Measurements from ENCODE around the gene CD52.

Gene CD52

DNA sequence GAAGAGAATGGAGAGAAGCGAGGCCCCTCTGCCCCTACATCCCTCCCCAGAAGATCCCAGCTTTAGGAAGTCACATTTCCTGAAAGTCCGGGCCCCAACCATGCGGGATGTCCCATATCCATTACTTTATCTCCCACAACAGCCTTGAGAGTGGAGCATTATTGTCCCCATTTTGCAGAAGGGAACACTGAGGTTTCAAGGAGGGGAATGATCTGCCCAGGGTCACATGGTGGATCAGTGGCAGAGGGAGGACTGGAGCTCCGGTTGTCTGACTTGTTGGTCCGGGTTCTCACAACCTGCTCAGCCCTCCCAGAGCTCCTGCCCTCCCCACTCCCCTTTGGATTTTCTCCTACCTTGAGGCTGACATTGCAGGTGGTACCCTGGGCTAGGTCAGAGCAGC lies 38.3 kb downstream of the CD52 start:
- Histone ChIP-seq H3K27ac (ENCODE audit: extremely low read depth, low read depth, low read length) (no peak overlapping the region), H3K9me3 (ENCODE audit: control insufficient read depth, insufficient read depth, low read depth, low read length) (no peaks in the 10 kb centered on the region), H3K4me3 (ENCODE audit: low read depth, low read length) (no peak overlapping the region), H3K4me1 (ENCODE audit: control insufficient read depth, insufficient read depth, low read length) (no peaks in the 10 kb centered on the region), H3K36me3 (ENCODE audit: control insufficient read depth in 2 of 2, insufficient read depth in 1 of 2, low read length in 2 of 2) (no peaks in the 10 kb centered on the region)
- TF ChIP-seq ZNF510 (tag by site-specific recombination; IDR thresholded peaks at IDR 0.05; ENCODE audit: insufficient replicate concordance), result no peak
- no peak for TF ChIP-seq ZNF530 (tag by site-specific recombination; IDR thresholded peaks at IDR 0.05; ENCODE audit: low read depth)
- no peak for TF ChIP-seq ZNF555 (tag by site-specific recombination; conservative IDR thresholded peaks at IDR 0.05)
- no peak for TF ChIP-seq ZNF629 (tag by site-specific recombination; IDR thresholded peaks at IDR 0.05)
- no peak for TF ChIP-seq ZNF596 (tag by site-specific recombination; IDR thresholded peaks at IDR 0.05)
- TF ChIP-seq, protein P1, sequence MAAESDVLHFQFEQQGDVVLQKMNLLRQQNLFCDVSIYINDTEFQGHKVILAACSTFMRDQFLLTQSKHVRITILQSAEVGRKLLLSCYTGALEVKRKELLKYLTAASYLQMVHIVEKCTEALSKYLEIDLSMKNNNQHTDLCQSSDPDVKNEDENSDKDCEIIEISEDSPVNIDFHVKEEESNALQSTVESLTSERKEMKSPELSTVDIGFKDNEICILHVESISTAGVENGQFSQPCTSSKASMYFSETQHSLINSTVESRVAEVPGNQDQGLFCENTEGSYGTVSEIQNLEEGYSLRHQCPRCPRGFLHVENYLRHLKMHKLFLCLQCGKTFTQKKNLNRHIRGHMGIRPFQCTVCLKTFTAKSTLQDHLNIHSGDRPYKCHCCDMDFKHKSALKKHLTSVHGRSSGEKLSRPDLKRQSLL (tag by site-specific recombination; IDR thresholded peaks at IDR 0.05), result no peak
- no peak for TF ChIP-seq ZNF426 (tag by site-specific recombination; IDR thresholded peaks at IDR 0.05)
- no peak for TF ChIP-seq ZNF37A (tag by site-specific recombination; IDR thresholded peaks at IDR 0.05)
- TF ChIP-seq ZNF670 (tag by site-specific recombination; IDR thresholded peaks at IDR 0.05; ENCODE audit: low read depth), result no peak
- TF ChIP-seq HOXC10 (CRISPR knock-in tag; IDR thresholded peaks at IDR 0.05), result no peak
- TF ChIP-seq ZNF433 (tag by site-specific recombination; IDR thresholded peaks at IDR 0.05; ENCODE audit: low read depth), result no peak
- no peak for TF ChIP-seq ZSCAN30 (tag by site-specific recombination; IDR thresholded peaks at IDR 0.05)
- TF ChIP-seq GLI2 (tag by site-specific recombination; IDR thresholded peaks at IDR 0.05; ENCODE audit: borderline replicate concordance, low read depth), result no peak
- TF ChIP-seq PRDM1 (tag by site-specific recombination; IDR thresholded peaks at IDR 0.05), result no peak
- CTCF ChIA-PET, result interaction anchor here (0.5 to 4.2 kb wide), 4 partner anchors 8 to 38 kb away, joined by 3 to 26 read pairs (median 4); no protein-coding TSS in a partner anchor
- POLR2A ChIA-PET, result no interaction called here

DNA sequence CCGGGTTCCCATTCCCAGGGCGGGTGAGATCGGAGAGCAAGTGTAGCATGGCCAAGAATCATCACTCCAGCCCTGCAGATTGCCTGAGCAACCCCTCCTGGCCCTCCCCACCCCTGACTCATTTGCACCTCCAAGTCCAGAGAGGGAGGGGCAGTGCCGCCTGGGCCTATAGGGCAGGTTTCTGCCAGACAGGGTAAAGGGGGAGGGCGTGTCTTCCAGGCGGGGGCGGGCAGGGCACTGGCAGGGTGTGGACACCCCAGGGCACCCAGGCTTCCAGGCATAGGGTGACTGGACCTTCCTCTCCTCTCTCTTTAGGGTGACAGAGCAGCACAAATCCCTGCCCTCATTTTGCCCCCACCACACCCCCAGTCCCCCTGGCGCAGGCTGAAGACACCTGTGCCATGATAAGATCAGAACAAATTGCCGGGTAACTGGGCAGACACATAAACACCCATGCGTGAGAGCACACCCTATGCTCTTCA lies 39.4 kb downstream of the CD52 start:
- no peak overlapping the region for H3K4me3 ChIP-seq (ENCODE audit: low read depth, low read length)
- ChIA-PET CTCF (interaction anchor here (0.7 kb wide), 1 partner anchor 14 kb away, joined by 4 read pairs; no protein-coding TSS in a partner anchor), POLR2A (no interaction called here)
- TF ChIP-seq KLF1 (tag by site-specific recombination; IDR thresholded peaks at IDR 0.05) (peak; percentile 57), ZNF510 (tag by site-specific recombination; IDR thresholded peaks at IDR 0.05; ENCODE audit: insufficient replicate concordance) (no peak), ZNF624 (tag by site-specific recombination; IDR thresholded peaks at IDR 0.05) (no peak)
- TF ChIP-seq, protein P2, sequence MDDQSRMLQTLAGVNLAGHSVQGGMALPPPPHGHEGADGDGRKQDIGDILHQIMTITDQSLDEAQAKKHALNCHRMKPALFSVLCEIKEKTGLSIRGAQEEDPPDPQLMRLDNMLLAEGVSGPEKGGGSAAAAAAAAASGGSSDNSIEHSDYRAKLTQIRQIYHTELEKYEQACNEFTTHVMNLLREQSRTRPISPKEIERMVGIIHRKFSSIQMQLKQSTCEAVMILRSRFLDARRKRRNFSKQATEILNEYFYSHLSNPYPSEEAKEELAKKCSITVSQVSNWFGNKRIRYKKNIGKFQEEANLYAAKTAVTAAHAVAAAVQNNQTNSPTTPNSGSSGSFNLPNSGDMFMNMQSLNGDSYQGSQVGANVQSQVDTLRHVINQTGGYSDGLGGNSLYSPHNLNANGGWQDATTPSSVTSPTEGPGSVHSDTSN (CRISPR knock-in tag; IDR thresholded peaks at IDR 0.05), result no peak
- no peaks in the 10 kb centered on the region for H3K4me1 ChIP-seq (ENCODE audit: control insufficient read depth, insufficient read depth, low read length)
- H3K9me3 ChIP-seq (ENCODE audit: control insufficient read depth, insufficient read depth, low read depth, low read length), result no peaks in the 10 kb centered on the region
- no peak overlapping the region for H3K27ac ChIP-seq (ENCODE audit: extremely low read depth, low read depth, low read length)
- no peaks in the 10 kb centered on the region for H3K36me3 ChIP-seq (ENCODE audit: control insufficient read depth in 2 of 2, insufficient read depth in 1 of 2, low read length in 2 of 2)

DNA sequence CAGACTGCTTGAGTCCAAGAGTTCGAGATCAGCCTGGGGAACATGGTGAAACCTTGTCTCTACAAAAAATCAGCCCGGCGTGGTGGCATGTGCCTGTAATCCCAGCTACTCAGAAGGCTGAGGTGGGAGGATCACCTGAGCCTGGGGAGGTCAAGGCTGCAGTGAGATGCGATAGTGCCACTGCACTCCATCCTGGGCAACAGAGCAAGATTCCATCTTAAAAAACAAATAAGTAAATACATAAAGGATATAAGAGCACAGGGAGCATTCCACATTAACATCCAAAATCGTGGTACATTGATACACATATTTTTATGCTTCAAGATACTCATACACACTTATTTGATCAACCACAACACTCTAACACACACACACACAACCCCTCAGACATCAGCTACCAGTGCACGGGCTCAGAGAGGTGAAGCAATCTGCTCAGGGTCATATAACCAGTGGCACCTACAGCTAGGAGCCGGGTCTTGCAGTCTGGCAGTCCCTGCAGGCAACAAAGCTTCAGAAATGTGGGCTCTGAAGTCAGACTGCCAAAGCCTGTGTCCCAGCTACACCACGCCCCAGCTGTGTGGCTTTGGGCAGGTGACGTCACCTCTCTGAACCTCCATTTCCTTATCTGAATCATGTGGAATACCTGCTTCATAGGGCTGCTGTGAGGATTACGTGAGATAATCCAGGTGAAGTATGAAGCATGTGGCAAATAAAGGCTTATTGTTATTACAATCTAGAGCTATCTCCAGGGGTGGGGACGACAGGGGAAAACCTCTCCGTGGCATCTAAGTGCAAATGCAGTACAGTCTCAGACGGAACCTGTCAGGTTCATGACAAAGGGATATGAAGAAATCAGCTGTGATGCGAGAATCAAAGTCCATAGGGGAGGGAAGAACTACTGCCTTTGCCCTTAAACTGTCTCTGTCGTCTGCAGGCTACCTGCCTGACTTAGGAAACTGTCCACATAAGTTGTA lies 40.9 kb downstream of the CD52 start:
- Histone ChIP-seq H3K27ac (ENCODE audit: extremely low read depth, low read depth, low read length) (no peak overlapping the region), H3K9me3 (ENCODE audit: control insufficient read depth, insufficient read depth, low read depth, low read length) (no peaks in the 10 kb centered on the region)
- CTCF ChIA-PET, result interaction anchor here (0.6 to 0.7 kb wide), 3 partner anchors 35 to 93 kb away, joined by 3 to 6 read pairs (median 3); no protein-coding TSS in a partner anchor
- TF ChIP-seq YY1 (tag by site-specific recombination; IDR thresholded peaks at IDR 0.05) (no peak), ZNF571 (tag by site-specific recombination; IDR thresholded peaks at IDR 0.05) (no peak), ZFP37 (tag by site-specific recombination; IDR thresholded peaks at IDR 0.05) (no peak), ZNF670 (tag by site-specific recombination; IDR thresholded peaks at IDR 0.05; ENCODE audit: low read depth) (no peak), ZNF394 (tag by site-specific recombination; IDR thresholded peaks at IDR 0.05; ENCODE audit: borderline replicate concordance) (no peak), ZNF610 (tag by site-specific recombination; IDR thresholded peaks at IDR 0.05; ENCODE audit: borderline replicate concordance) (no peak), OSR2 (tag by site-specific recombination; IDR thresholded peaks at IDR 0.05) (no peak)
- TF ChIP-seq, protein P2 (CRISPR knock-in tag; IDR thresholded peaks at IDR 0.05), result no peak
- TF ChIP-seq, protein P3, sequence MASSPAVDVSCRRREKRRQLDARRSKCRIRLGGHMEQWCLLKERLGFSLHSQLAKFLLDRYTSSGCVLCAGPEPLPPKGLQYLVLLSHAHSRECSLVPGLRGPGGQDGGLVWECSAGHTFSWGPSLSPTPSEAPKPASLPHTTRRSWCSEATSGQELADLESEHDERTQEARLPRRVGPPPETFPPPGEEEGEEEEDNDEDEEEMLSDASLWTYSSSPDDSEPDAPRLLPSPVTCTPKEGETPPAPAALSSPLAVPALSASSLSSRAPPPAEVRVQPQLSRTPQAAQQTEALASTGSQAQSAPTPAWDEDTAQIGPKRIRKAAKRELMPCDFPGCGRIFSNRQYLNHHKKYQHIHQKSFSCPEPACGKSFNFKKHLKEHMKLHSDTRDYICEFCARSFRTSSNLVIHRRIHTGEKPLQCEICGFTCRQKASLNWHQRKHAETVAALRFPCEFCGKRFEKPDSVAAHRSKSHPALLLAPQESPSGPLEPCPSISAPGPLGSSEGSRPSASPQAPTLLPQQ (tag by site-specific recombination; IDR thresholded peaks at IDR 0.05), result no peak

More for the DNA sequence above, 40.9 kb downstream of the CD52 start:
- H3K4me3 ChIP-seq (ENCODE audit: low read depth, low read length), result no peak overlapping the region
- no peaks in the 10 kb centered on the region for H3K36me3 ChIP-seq (ENCODE audit: control insufficient read depth in 2 of 2, insufficient read depth in 1 of 2, low read length in 2 of 2)
- H3K4me1 ChIP-seq (ENCODE audit: control insufficient read depth, insufficient read depth, low read length), result no peaks in the 10 kb centered on the region
- POLR2A ChIA-PET, result no interaction called here

All from HEK293 (cell line).